ENCODE data around the gene CD47. TPM values are rescaled to one million over a fixed set of nuclear protein-coding genes. Genes with fewer than 3 reads are reported as not detected.

The CD47 gene
- total and polyA plus RNA-seq, 2 donors (not counting 1 experiment from before 2014, with no cell fraction given): 86.4 to 259 TPM

- no peak overlapping the region for H3K4me2 ChIP-seq (replicated peaks; ENCODE audit: low read depth, low read length, poor library complexity, severe bottlenecking)
- no peak overlapping the region for H3K9ac ChIP-seq (ENCODE audit: low read length)
- no peak overlapping the region for H3K27ac Mint-ChIP-seq
- H3K9me3 ChIP-seq (ENCODE audit: control extremely low read depth in 1 of 3, control insufficient read depth in 2 of 3, insufficient read depth in 1 of 3, low read length in 2 of 3): no peaks in the 10 kb centered on the region
- H3K4me1 ChIP-seq (ENCODE audit: control insufficient read depth in 2 of 2, insufficient read depth in 2 of 2, low read length in 2 of 2): no peaks in the 10 kb centered on the region
- H3K4me3 Mint-ChIP-seq: no peak overlapping the region
- no peaks in the 10 kb centered on the region for H3K4me1 Mint-ChIP-seq
- H4K20me1 ChIP-seq (ENCODE audit: control insufficient read depth, insufficient read depth, low read length, poor library complexity, severe bottlenecking): no peaks in the 10 kb centered on the region
- ChIA-PET CTCF (no interaction called here), POLR2A (no interaction called here)
- H3K27me3 ChIP-seq (replicated peaks in 1 of 4; ENCODE audit: control extremely low read depth in 1 of 4, control insufficient read depth in 3 of 4, insufficient read depth in 4 of 4, low read length in 3 of 4): no peaks in the 10 kb centered on the region
- H3K27me3 Mint-ChIP-seq: no peaks in the 10 kb centered on the region
- H3K36me3 ChIP-seq (replicated peaks in 1 of 2; ENCODE audit: control extremely low read depth in 1 of 2, control insufficient read depth in 1 of 2, extremely low read depth in 1 of 2, insufficient read depth in 2 of 2, low read length in 1 of 2): peaks cover 0 to 10% of the 10 kb centered on the region in 2 experiments
- no peak for DNase-seq
- H3K9me3 Mint-ChIP-seq (ENCODE audit: insufficient read depth): no peaks in the 10 kb centered on the region
- no peak overlapping the region for H3K27ac ChIP-seq (ENCODE audit: low read length in 2 of 2)
- WGBS (ENCODE audit: insufficient coverage): 100% methylated on average over 1 of the region's 3 CpGs
- H3K79me2 ChIP-seq (ENCODE audit: control insufficient read depth, insufficient read depth, low read length): no peaks in the 10 kb centered on the region
- TF ChIP-seq CTCF (IDR thresholded peaks at IDR 0.05): no peak
- no peak for TF ChIP-seq EZH2 (IDR thresholded peaks at IDR 0.05; ENCODE audit: borderline replicate concordance, insufficient read depth, low read depth, low read length, poor library complexity, severe bottlenecking)
- no peak overlapping the region for H3K4me3 ChIP-seq (ENCODE audit: control extremely low read depth in 1 of 5, extremely low read depth in 1 of 5, insufficient read depth in 1 of 5, low read depth in 2 of 5, low read length in 4 of 5)
- H2AFZ ChIP-seq (ENCODE audit: insufficient read depth, low read depth, low read length, poor library complexity, severe bottlenecking): no peak overlapping the region
- ATAC-seq (ENCODE audit: low read depth): no peak
- intact Hi-C loops (cut with micrococcal nuclease): no loop called here
These were observed 65.7 kb downstream of the CD47 start for GRCh38 chr3:108025177-108025576.

- Histone ChIP-seq H3K27ac (ENCODE audit: low read length in 2 of 2) (no peak overlapping the region), H3K27me3 (replicated peaks in 1 of 4; ENCODE audit: control extremely low read depth in 1 of 4, control insufficient read depth in 3 of 4, insufficient read depth in 4 of 4, low read length in 3 of 4) (no peaks in the 10 kb centered on the region), H3K4me1 (ENCODE audit: control insufficient read depth in 2 of 2, insufficient read depth in 2 of 2, low read length in 2 of 2) (no peaks in the 10 kb centered on the region), H4K20me1 (ENCODE audit: control insufficient read depth, insufficient read depth, low read length, poor library complexity, severe bottlenecking) (no peaks in the 10 kb centered on the region), H3K9me3 (ENCODE audit: control extremely low read depth in 1 of 3, control insufficient read depth in 2 of 3, insufficient read depth in 1 of 3, low read length in 2 of 3) (no peaks in the 10 kb centered on the region), H3K79me2 (ENCODE audit: control insufficient read depth, insufficient read depth, low read length) (no peaks in the 10 kb centered on the region), H2AFZ (ENCODE audit: insufficient read depth, low read depth, low read length, poor library complexity, severe bottlenecking) (no peak overlapping the region), H3K4me3 (ENCODE audit: control extremely low read depth in 1 of 5, extremely low read depth in 1 of 5, insufficient read depth in 1 of 5, low read depth in 2 of 5, low read length in 4 of 5) (no peak overlapping the region), H3K36me3 (replicated peaks in 1 of 2; ENCODE audit: control extremely low read depth in 1 of 2, control insufficient read depth in 1 of 2, extremely low read depth in 1 of 2, insufficient read depth in 2 of 2, low read length in 1 of 2) (peaks cover 0 to 10% of the 10 kb centered on the region in 2 experiments), H3K9ac (ENCODE audit: low read length) (no peak overlapping the region), H3K4me2 (replicated peaks; ENCODE audit: low read depth, low read length, poor library complexity, severe bottlenecking) (no peak overlapping the region)
- Mint-ChIP-seq H3K27me3 (peaks cover under 1% of the 10 kb centered on the region), H3K4me1 (no peaks in the 10 kb centered on the region), H3K4me3 (no peak overlapping the region), H3K9me3 (ENCODE audit: insufficient read depth) (no peaks in the 10 kb centered on the region), H3K27ac (no peak overlapping the region)
- DNase-seq (no peak), ATAC-seq (ENCODE audit: low read depth) (no peak)
- WGBS (ENCODE audit: insufficient coverage): 93% methylated on average over 4 of the region's 6 CpGs
- intact Hi-C loops (cut with micrococcal nuclease): no loop called here
- ChIA-PET CTCF (no interaction called here), POLR2A (no interaction called here)
- no peak for TF ChIP-seq EZH2 (IDR thresholded peaks at IDR 0.05; ENCODE audit: borderline replicate concordance, insufficient read depth, low read depth, low read length, poor library complexity, severe bottlenecking)
- no peak for TF ChIP-seq CTCF (IDR thresholded peaks at IDR 0.05)
These were observed 66.5 kb downstream of the CD47 start for GRCh38 chr3:108024146-108024850.
